GM03348 (cell line): ENCODE measurements around the gene AKAP8.
"Not testable (repeated sequence)": the region's sequence is repeated elsewhere in the genome, so short reads cannot be mapped to it uniquely, and the experiment has no call there.

Source experiments
- DNase-seq: peaks from one replicate; pipeline ENCODE4 v3.0.0; 2012; ENCODE audit warnings: low spot score

Gene AKAP8

DNA sequence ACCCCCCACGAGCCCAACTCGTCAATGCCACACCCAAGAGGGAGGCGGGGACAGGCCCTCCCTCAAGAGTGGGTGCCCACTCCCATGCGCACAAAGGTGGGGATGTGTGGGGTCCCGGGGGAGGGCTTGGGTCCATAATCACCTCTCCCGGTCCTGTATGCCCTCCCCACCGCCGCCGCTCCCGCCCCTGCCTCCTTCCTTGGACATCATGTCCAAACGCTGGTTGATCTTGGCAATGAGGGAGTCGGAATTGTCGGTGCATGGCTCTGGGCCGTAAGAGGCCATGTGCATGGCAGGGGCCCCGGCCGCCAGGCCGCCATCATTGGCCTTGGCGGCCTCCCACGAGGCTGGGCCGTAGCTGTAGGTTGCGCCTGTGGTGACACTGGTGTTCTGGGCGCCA, 5.9 kb downstream of the AKAP8 start:
- no peak for DNase-seq

- no peak for DNase-seq
Measured at GRCh38 chr19:15372891-15373301, 6.7 kb downstream of the AKAP8 start.

DNA sequence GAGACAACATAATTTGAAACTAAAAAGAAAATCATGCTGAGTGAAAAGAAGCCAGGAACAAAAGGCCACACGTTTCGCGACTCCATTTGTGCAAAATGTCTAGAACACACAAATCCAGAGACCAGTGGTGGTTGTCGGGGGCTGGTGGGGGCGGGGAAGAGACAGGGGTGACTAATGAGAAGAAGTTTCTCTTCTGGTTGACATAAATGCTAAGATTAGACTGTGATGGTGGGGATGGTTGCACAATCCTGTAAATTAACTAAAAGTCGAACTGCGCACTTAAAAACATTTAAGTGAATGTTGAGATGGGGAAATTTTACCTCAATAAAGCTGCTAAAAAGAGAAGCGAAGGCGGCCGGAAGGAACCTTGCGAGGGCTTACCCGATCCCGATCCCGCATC, 7.1 kb downstream of the AKAP8 start:
- DNase-seq = no peak

- no peak for DNase-seq
Measured at GRCh38 chr19:15371786-15372380, 7.7 kb downstream of the AKAP8 start.

DNA sequence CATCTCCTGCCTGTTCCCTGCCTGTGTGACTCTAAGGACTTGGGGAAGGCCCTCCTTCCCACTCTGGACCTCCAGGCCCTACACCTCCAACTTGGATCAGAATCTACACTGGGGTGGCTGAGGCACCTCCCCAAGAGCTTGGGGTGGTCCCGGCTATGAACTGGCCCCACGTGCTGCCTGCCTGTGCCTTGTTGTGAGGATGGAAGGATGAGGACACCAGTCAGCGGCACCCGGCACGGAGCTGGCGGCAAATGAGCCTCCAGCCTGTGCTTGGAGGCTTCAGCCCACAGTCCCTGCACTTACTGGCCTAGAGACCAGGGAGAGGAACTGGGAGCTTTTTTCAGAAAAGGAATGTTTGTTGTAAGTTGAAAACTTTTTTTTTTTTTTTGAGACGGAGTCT, 8.5 kb downstream of the AKAP8 start:
- DNase-seq = no peak

- DNase-seq = no peak
Measured at GRCh38 chr19:15369594-15369891, 10.0 kb downstream of the AKAP8 start.

DNA sequence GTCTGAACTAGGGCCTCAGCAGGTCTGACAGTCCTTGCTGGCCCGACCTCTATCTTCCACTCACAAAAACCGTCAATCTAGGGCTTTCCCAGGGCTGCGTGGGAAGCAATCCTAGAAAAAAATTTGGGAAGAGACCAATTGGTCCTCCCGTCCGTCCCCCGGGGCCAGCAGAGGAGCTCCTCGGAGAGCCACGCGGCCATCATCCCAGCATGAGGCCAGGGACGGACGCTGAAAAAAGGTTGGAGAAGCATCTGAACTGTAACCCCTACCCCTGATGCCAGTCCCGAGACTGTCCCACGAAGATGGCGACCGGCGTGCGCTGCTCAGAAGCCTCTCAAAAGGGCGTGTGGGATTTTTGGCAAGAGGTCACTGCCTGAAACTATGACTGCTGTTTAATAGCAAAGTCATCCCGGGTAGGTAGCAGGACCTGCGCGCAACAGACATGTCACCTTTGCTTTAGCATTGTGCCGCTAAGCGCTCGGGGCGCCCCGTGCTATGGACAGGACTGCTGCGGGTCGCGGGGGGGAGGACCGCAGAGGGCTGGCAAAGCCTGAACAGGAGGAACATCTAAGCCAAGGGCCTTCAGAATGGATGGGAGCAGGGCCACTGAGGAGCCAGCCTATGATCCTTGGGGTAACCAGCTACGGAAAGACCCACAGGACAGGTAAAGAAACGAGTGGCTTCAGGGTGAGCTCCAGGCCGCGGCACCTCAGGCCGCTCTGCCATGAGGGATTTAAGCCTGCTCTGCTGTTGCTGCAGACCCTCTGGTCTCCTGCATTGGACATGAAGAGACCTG, 10.6 kb downstream of the AKAP8 start:
- no peak for DNase-seq

- no peak for DNase-seq
Measured at GRCh38 chr19:15368051-15368632, 11.4 kb downstream of the AKAP8 start.

DNA sequence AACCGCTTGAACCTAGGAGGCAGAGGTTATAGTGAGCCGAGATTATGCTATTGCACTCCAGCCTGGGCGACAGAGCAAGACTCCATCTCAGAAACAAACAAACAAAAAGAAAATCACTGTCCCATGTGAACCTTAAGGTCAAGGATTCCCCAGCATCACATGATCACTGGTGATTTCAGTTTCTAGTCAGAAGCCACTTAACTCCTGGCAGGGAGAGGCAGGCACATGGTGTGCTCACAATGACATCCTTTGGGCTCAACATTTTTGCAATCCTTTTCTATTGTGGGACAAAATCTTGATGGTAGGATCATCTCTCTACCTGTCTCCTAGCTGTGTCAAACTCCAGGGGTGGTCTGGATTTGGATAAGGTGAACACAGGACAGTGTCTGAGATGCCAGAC, 12.1 kb downstream of the AKAP8 start:
- DNase-seq = no peak

- no peak for DNase-seq
Measured at GRCh38 chr19:15365264-15365663, 14.3 kb downstream of the AKAP8 start.

DNA sequence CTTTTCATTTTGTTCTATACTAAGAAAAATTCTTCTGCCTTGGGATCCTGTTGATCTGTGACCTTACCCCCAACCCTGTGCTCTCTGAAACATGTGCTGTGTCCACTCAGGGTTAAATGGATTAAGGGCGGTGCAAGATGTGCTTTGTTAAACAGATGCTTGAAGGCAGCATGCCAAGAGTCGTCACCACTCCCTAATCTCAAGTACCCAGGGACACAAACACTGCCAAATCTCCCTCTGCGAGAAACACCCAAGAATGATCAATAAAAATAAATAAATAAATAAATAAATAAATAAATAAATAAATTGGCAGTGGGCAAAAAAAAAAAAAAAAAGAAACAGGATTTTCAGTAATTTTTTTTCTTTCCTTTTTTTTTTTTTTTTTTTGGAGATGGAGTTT, 15.8 kb downstream of the AKAP8 start:
- not testable (repeated sequence) for DNase-seq

DNA sequence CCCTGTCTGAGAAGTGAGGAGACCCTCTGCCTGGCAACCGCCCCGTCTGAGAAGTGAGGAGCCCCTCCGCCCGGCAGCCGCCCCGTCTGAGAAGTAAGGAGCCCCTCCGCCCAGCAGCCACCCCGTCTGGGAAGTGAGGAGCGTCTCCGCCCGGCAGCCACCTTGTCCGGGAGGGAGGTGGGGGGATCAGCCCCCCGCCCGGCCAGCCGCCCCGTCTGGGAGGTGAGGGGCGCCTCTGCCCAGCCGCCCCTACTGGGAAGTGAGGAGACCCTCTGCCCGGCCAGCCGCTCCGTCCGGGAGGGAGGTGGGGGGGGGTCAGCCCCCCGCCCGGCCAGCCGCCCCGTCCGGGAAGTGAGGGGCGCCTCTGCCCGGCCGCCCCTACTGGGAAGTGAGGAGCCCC, 16.5 kb downstream of the AKAP8 start:
- not testable (repeated sequence) for DNase-seq

- DNase-seq = not testable (repeated sequence)
Measured at GRCh38 chr19:15360015-15360414, 19.6 kb downstream of the AKAP8 start.

GRCh38 chr19:15358918-15359317, 20.7 kb downstream of the AKAP8 start:
- DNase-seq = peak; percentile 1

DNA sequence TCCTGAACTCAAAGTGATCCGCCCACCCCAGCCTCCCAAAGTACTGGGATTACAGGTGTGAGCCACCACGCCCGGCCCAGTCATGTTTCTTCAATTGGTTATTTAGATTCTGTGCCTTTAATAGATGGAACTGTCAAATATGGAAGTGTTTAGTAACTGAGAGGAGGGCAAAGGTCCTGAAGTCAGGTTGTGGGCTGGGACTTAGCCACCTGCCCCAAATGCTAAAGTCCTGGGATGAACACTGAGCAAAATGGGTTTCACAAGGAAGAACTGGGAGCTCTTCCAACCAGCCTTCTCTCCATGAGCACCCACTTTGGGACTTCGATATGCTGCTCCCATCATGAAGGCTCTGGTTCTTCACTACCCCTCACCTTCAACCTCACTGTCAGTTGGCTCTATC, 21.7 kb downstream of the AKAP8 start:
- no peak for DNase-seq

GRCh38 chr19:15354566-15355296, 24.9 kb downstream of the AKAP8 start:
- DNase-seq = no peak

DNA sequence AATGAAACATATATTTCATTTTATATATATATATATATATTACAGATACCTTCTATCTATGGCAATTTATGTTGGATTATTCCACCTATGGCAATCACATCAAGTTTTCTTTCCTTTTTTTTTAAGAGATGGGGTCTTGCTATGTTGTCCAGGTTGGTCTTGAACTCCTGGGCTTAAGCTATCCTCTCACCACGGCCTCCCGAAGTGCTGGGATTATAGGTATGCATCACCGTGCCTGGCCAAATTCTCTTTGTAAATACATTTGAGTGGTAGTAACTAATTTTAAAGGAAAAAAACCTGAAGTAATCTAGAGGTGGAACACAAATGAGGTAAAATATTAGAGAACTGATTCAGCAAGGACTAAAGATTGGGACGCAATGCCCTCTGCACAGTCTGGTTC, 25.7 kb downstream of the AKAP8 start:
- DNase-seq = no peak

GRCh38 chr19:15352535-15352934, 27.1 kb downstream of the AKAP8 start:
- DNase-seq = not testable (repeated sequence)

- DNase-seq = not testable (repeated sequence)
Measured at GRCh38 chr19:15341328-15341727, 38.3 kb downstream of the AKAP8 start.

GRCh38 chr19:15340086-15340485, 39.5 kb downstream of the AKAP8 start:
- no peak for DNase-seq

- peak; percentile 64 for DNase-seq
Measured at GRCh38 chr19:15337202-15337601, 42.4 kb downstream of the AKAP8 start.

- not testable (repeated sequence) for DNase-seq
Measured at GRCh38 chr19:15335992-15336391, 43.6 kb downstream of the AKAP8 start.
